Prostate gland (tissue), 2 donors: Measurements from ENCODE around the gene FGF19.

ENCODE experiments used
- POLR2A ChIP-seq: fragments of 450-650 bp; IDR thresholded peaks from one replicate; pipeline ENCODE4 v1.6.1; 2016; ENCODE audit warnings: antibody characterized with exemption, mild to moderate bottlenecking
- POLR2AphosphoS5 ChIP-seq: sonication (generic); formaldehyde crosslinking; IDR thresholded peaks from one replicate; pipeline ENCODE4 v1.6.1; 2017; ENCODE audit warnings: antibody characterized with exemption
- TF ChIP-seq, protein P1 (sequence below), 4 experiments: fragments of 200-600 bp in 2 of 4; fragments of 450-650 bp in 2 of 4; sonication (generic) in 2 of 4; IDR thresholded peaks; 1 replicate in 3 of 4; 2 replicates in 1 of 4; pipeline ENCODE4 v1.5.1; 2016 to 2019; ENCODE audit warnings: antibody characterized with exemption in 4 of 4, mild to moderate bottlenecking in 2 of 4, moderate library complexity in 2 of 4

DNA sequence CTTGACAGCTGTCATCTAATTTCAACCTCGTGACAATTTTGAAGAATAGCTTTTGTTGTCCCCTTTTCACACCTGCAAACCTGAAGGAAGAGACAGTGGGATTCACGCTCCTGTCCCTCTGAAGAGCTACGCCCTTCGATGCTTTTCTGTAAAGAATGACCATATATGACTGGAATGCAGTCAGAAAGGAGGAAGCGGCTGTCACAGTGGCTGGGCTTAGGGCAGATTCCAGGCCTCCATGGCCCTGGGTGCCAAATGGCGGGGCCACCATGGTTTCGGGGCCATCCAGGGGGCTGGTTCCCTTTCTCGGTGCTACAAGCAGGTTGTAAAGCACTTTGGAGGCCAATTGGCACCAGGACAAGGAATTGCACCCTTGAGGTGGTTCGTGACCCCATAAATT is 22.2 kb upstream of the FGF19 start:
- TF ChIP-seq, protein P1, sequence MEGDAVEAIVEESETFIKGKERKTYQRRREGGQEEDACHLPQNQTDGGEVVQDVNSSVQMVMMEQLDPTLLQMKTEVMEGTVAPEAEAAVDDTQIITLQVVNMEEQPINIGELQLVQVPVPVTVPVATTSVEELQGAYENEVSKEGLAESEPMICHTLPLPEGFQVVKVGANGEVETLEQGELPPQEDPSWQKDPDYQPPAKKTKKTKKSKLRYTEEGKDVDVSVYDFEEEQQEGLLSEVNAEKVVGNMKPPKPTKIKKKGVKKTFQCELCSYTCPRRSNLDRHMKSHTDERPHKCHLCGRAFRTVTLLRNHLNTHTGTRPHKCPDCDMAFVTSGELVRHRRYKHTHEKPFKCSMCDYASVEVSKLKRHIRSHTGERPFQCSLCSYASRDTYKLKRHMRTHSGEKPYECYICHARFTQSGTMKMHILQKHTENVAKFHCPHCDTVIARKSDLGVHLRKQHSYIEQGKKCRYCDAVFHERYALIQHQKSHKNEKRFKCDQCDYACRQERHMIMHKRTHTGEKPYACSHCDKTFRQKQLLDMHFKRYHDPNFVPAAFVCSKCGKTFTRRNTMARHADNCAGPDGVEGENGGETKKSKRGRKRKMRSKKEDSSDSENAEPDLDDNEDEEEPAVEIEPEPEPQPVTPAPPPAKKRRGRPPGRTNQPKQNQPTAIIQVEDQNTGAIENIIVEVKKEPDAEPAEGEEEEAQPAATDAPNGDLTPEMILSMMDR (IDR thresholded peaks at IDR 0.05) = no peak
- TF ChIP-seq POLR2A = no peak
- TF ChIP-seq POLR2AphosphoS5 = no peak
